ENCODE results near the gene NT5DC4. TPM values are rescaled to one million over a fixed set of nuclear protein-coding genes. Genes with fewer than 3 reads are reported as not detected.
A peak's percentile ranks its signal among the peaks of the same experiment; 100 is the strongest.

NT5DC4 gene
- total RNA-seq, 2 experiments from 2014 or later: not detected

GRCh38 chr2:112690853-112691401 lies 29.9 kb upstream of the NT5DC4 start:
- peaks cover 29% of the 10 kb centered on the region for H3K4me1 Mint-ChIP-seq (ENCODE audit: low read depth)

GRCh38 chr2:112691881-112692281 lies 28.9 kb upstream of the NT5DC4 start:
- Mint-ChIP-seq H3K4me3 (no peak overlapping the region), H3K36me3 (ENCODE audit: low read depth) (no peaks in the 10 kb centered on the region), H3K9me3 (no peaks in the 10 kb centered on the region), H3K27me3 (no peaks in the 10 kb centered on the region), H3K27ac (no peak overlapping the region), H3K4me1 (ENCODE audit: low read depth) (peaks cover 29% of the 10 kb centered on the region)
- POLR2A ChIA-PET: interaction anchor here (0.8 to 2.7 kb wide), 6 partner anchors 8 to 111 kb away, joined by 3 to 10 read pairs (median 3); partner anchors contain the start of gene SLC20A1
- DNase-seq (no peak), ATAC-seq (no peak)
- TF ChIP-seq, protein P1, sequence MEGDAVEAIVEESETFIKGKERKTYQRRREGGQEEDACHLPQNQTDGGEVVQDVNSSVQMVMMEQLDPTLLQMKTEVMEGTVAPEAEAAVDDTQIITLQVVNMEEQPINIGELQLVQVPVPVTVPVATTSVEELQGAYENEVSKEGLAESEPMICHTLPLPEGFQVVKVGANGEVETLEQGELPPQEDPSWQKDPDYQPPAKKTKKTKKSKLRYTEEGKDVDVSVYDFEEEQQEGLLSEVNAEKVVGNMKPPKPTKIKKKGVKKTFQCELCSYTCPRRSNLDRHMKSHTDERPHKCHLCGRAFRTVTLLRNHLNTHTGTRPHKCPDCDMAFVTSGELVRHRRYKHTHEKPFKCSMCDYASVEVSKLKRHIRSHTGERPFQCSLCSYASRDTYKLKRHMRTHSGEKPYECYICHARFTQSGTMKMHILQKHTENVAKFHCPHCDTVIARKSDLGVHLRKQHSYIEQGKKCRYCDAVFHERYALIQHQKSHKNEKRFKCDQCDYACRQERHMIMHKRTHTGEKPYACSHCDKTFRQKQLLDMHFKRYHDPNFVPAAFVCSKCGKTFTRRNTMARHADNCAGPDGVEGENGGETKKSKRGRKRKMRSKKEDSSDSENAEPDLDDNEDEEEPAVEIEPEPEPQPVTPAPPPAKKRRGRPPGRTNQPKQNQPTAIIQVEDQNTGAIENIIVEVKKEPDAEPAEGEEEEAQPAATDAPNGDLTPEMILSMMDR (IDR thresholded peaks at IDR 0.05): no peak
- intact Hi-C loops (cut with micrococcal nuclease): loop anchor here (2.0 kb wide), 1 partner anchor 65 kb away; no protein-coding TSS in a partner anchor
- CTCF ChIA-PET: interaction anchor here (0.7 to 12.4 kb wide), 11 partner anchors 9 to 92 kb away, joined by 3 to 192 read pairs (median 7); partner anchors contain the start of gene SLC20A1

More at GRCh38 chr2:112690853-112691401, 29.9 kb upstream of the NT5DC4 start:
- Mint-ChIP-seq H3K4me3 (no peak overlapping the region), H3K9me3 (no peaks in the 10 kb centered on the region), H3K27me3 (no peaks in the 10 kb centered on the region), H3K36me3 (ENCODE audit: low read depth) (no peaks in the 10 kb centered on the region), H3K27ac (no peak overlapping the region)
- intact Hi-C loops (cut with micrococcal nuclease): loop anchor here (2.0 kb wide), 1 partner anchor 64 kb away; no protein-coding TSS in a partner anchor
- TF ChIP-seq, protein P1 (IDR thresholded peaks at IDR 0.05): peak; percentile 71
- ChIA-PET CTCF (interaction anchor here (0.7 to 12.4 kb wide), 19 partner anchors 9 to 125 kb away, joined by 3 to 192 read pairs (median 6); no protein-coding TSS in a partner anchor), POLR2A (interaction anchor here (1.1 to 2.7 kb wide), 4 partner anchors 23 to 110 kb away, joined by 3 to 10 read pairs (median 5); no protein-coding TSS in a partner anchor)
- peak; percentile 81 for DNase-seq
- peak; percentile 65 for ATAC-seq

DNA sequence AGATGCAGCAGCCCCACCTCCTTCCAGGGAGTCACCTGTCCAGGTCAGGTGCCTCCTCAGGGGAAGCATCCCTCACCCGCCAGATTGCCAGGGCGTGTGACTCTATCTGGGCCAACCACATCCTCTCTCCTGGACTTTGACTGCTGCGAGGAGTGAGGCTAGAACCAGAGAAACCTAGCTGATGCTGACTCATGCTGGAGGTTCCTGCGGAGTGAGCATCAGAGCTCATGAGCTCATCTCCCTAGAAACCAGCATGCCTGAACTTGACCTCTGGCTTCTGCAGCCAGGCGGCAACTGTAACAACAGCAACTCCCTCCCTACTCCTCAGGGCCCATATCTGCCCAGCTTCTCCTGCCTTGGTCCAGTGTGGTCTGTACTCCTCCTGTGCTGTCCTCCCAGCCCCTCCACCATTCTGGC lies 28.3 kb upstream of the NT5DC4 start:
- no peak overlapping the region for H3K4me3 Mint-ChIP-seq

GRCh38 chr2:112692918-112693317 lies 27.9 kb upstream of the NT5DC4 start:
- no peaks in the 10 kb centered on the region for H3K9me3 Mint-ChIP-seq
- DNase-seq: peak; percentile 62

More for the DNA sequence above, 28.3 kb upstream of the NT5DC4 start:
- Mint-ChIP-seq H3K9me3 (no peaks in the 10 kb centered on the region), H3K36me3 (ENCODE audit: low read depth) (no peaks in the 10 kb centered on the region), H3K27ac (peak overlapping the region; percentile 59), H3K27me3 (no peaks in the 10 kb centered on the region), H3K4me1 (ENCODE audit: low read depth) (peaks cover 29% of the 10 kb centered on the region)
- ATAC-seq: peak; percentile 91
- TF ChIP-seq, protein P1 (IDR thresholded peaks at IDR 0.05): no peak
- DNase-seq: peak; percentile 83
- intact Hi-C loops (cut with micrococcal nuclease): no loop called here
- CTCF ChIA-PET: interaction anchor here (0.7 to 12.4 kb wide), 11 partner anchors 10 to 93 kb away, joined by 3 to 192 read pairs (median 3); partner anchors contain the start of gene SLC20A1
- POLR2A ChIA-PET: interaction anchor here (0.8 to 2.7 kb wide), 4 partner anchors 9 to 47 kb away, joined by 3 to 10 read pairs (median 4); partner anchors contain the start of gene SLC20A1

More at GRCh38 chr2:112692918-112693317, 27.9 kb upstream of the NT5DC4 start:
- peak overlapping the region; percentile 59 for H3K27ac Mint-ChIP-seq
- CTCF ChIA-PET: interaction anchor here (0.7 to 12.4 kb wide), 11 partner anchors 10 to 93 kb away, joined by 3 to 192 read pairs (median 3); no protein-coding TSS in a partner anchor
- peaks cover 29% of the 10 kb centered on the region for H3K4me1 Mint-ChIP-seq (ENCODE audit: low read depth)
- no peaks in the 10 kb centered on the region for H3K27me3 Mint-ChIP-seq
- intact Hi-C loops (cut with micrococcal nuclease): no loop called here
- peak; percentile 42 for ATAC-seq
- POLR2A ChIA-PET: interaction anchor here (0.8 to 2.7 kb wide), 4 partner anchors 9 to 48 kb away, joined by 3 to 10 read pairs (median 4); partner anchors contain the start of gene SLC20A1
- TF ChIP-seq, protein P1 (IDR thresholded peaks at IDR 0.05): no peak
- no peaks in the 10 kb centered on the region for H3K36me3 Mint-ChIP-seq (ENCODE audit: low read depth)
- H3K4me3 Mint-ChIP-seq: no peak overlapping the region
